ENCODE measurements around the gene FOXP1.

The FOXP1 gene

DNA sequence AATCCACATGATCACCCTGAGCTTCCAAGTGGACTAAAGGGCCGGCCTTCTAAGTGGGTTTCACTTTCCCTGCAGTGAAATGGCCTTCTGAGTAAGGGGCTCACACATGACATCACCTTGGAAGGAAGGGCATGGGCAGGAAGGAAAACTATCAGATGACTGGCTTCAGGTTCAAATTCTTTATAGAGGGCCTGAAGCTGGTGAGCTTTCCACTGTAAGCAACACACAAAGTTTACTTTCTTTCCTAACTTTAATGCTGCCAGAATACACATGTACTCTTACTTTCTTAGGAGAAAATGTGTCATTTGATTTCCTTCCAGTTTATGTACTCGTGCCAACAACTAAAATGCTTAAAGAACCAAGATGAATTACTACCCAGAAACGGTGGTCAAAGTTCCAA is 475.6 kb downstream of the FOXP1 start:
- no peak for ATAC-seq
- no peak for TF ChIP-seq ZC3H10 (CRISPR knock-in tag; IDR thresholded peaks at IDR 0.05)
- no peak for TF ChIP-seq RARB (CRISPR knock-in tag; IDR thresholded peaks at IDR 0.05)
- no peak for TF ChIP-seq ISL1 (CRISPR knock-in tag; IDR thresholded peaks at IDR 0.05)
- TF ChIP-seq ZNF8 (CRISPR knock-in tag; IDR thresholded peaks at IDR 0.05): no peak

DNA sequence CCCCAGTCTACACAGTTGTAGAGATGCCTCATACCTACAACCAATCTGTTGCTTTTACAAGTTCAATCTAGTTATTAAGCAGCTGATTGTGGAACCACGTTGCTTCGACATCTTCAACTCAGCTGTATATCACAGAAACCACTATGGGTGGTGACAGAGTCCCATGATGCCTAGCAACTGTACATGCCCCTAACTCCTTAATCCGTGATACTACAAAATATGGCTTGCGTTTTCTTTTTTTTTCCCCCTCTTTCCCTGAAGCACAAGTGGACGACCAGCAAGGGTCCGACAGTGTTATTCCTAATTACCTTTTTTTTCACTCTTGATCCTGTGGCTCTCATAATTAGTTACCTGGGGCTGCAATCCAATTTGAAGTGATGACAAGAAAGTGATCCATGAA is 478.6 kb downstream of the FOXP1 start:
- ATAC-seq: no peak
- TF ChIP-seq CSRNP3 (CRISPR knock-in tag; IDR thresholded peaks at IDR 0.05) (no peak), ZNF565 (CRISPR knock-in tag; conservative IDR thresholded peaks at IDR 0.05; ENCODE audit: low read depth) (no peak), ESRRG (CRISPR knock-in tag; IDR thresholded peaks at IDR 0.05) (no peak), CSDC2 (CRISPR knock-in tag; IDR thresholded peaks at IDR 0.05) (no peak), RARB (CRISPR knock-in tag; IDR thresholded peaks at IDR 0.05) (no peak), ZNF8 (CRISPR knock-in tag; IDR thresholded peaks at IDR 0.05) (no peak), ZFP3 (CRISPR knock-in tag; IDR thresholded peaks at IDR 0.05) (no peak), ZNF70 (CRISPR knock-in tag; IDR thresholded peaks at IDR 0.05) (no peak)

DNA sequence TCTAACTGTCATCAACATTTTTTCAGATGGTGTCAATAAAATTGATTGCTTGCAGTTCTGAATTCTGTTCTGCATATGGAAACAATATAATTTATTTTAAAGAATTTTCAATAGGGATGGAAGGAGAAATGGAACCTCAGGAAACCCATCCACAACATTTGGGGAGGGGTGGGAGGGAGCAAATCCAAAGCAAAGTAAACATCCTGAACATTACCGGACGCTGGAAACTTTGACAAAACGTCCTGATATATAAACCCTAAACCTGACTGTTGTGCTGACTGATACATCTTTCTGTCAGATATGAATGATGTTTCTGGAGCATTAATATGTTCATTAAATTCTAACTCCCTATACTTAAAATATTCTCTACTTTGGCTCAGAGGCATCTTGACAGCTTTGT is 479.0 kb downstream of the FOXP1 start:
- no peak for ATAC-seq
- TF ChIP-seq POU6F1 (CRISPR knock-in tag; IDR thresholded peaks at IDR 0.05; ENCODE audit: borderline replicate concordance, low read depth): no peak
- TF ChIP-seq CSRNP3 (CRISPR knock-in tag; IDR thresholded peaks at IDR 0.05): no peak
- TF ChIP-seq ISL1 (CRISPR knock-in tag; IDR thresholded peaks at IDR 0.05): no peak
- no peak for TF ChIP-seq OSR1 (CRISPR knock-in tag; IDR thresholded peaks at IDR 0.05)
- no peak for TF ChIP-seq BACH2 (CRISPR knock-in tag; IDR thresholded peaks at IDR 0.05; ENCODE audit: borderline replicate concordance)
- TF ChIP-seq ZC3H10 (CRISPR knock-in tag; IDR thresholded peaks at IDR 0.05): no peak
- no peak for TF ChIP-seq ZNF565 (CRISPR knock-in tag; conservative IDR thresholded peaks at IDR 0.05; ENCODE audit: low read depth)
- TF ChIP-seq ARNTL (CRISPR knock-in tag; IDR thresholded peaks at IDR 0.05; ENCODE audit: borderline replicate concordance, low read depth): no peak
- no peak for TF ChIP-seq ZNF70 (CRISPR knock-in tag; IDR thresholded peaks at IDR 0.05)
- TF ChIP-seq ESRRG (CRISPR knock-in tag; IDR thresholded peaks at IDR 0.05): no peak
- no peak for TF ChIP-seq ZFP30 (CRISPR knock-in tag; IDR thresholded peaks at IDR 0.05)
- TF ChIP-seq PPARA (CRISPR knock-in tag; IDR thresholded peaks at IDR 0.05; ENCODE audit: borderline replicate concordance): no peak
- TF ChIP-seq GLIS3 (CRISPR knock-in tag; IDR thresholded peaks at IDR 0.05): no peak

DNA sequence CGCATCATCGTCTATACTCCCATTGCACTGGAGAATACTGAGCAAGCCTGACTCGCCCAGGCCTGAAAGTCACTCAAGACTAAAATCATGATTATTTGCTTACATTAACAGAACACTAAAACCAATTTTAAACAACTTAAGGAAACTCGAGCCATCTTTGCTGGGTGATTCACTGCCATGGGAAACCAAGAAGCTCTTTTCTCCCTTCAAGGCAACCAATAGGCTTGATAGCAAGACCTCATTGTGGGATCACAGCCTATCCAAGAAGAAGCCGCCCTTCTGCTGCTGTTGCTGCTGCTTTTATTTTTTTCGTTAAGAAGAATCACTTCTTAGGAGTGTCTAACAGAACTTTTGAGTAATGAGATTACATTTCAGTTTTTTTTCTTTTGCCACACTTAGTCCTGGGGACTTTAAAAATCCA is 479.4 kb downstream of the FOXP1 start:
- no peak for TF ChIP-seq PPARA (CRISPR knock-in tag; IDR thresholded peaks at IDR 0.05; ENCODE audit: borderline replicate concordance)
- no peak for TF ChIP-seq ZFP30 (CRISPR knock-in tag; IDR thresholded peaks at IDR 0.05)
- TF ChIP-seq RARB (CRISPR knock-in tag; IDR thresholded peaks at IDR 0.05): no peak
- TF ChIP-seq ZNF8 (CRISPR knock-in tag; IDR thresholded peaks at IDR 0.05): no peak
- no peak for TF ChIP-seq TSHZ2 (CRISPR knock-in tag; IDR thresholded peaks at IDR 0.05)
- TF ChIP-seq ESRRG (CRISPR knock-in tag; IDR thresholded peaks at IDR 0.05): no peak
- TF ChIP-seq ZNF565 (CRISPR knock-in tag; conservative IDR thresholded peaks at IDR 0.05; ENCODE audit: low read depth): no peak
- TF ChIP-seq POU6F1 (CRISPR knock-in tag; IDR thresholded peaks at IDR 0.05; ENCODE audit: borderline replicate concordance, low read depth): no peak
- no peak for TF ChIP-seq ZFP3 (CRISPR knock-in tag; IDR thresholded peaks at IDR 0.05)
- TF ChIP-seq SNAI2 (CRISPR knock-in tag; IDR thresholded peaks at IDR 0.05): no peak
- TF ChIP-seq TCF4 (CRISPR knock-in tag; IDR thresholded peaks at IDR 0.05; ENCODE audit: borderline replicate concordance): no peak
- TF ChIP-seq GLIS3 (CRISPR knock-in tag; IDR thresholded peaks at IDR 0.05): no peak
- TF ChIP-seq ZNF70 (CRISPR knock-in tag; IDR thresholded peaks at IDR 0.05): no peak
- TF ChIP-seq ZC3H10 (CRISPR knock-in tag; IDR thresholded peaks at IDR 0.05): no peak
- TF ChIP-seq OSR1 (CRISPR knock-in tag; IDR thresholded peaks at IDR 0.05): no peak
- ATAC-seq: peak; percentile 27

Measured in SK-N-SH treated with all-trans-retinoic acid at 6 μM for 48 hours (cell line).